ENCODE measurements around the gene EIPR1. TPM values are rescaled to one million over a fixed set of nuclear protein-coding genes. Genes with fewer than 3 reads are reported as not detected.

The EIPR1 gene
- total RNA-seq, 2 donors from 2014 or later, result 18.8 to 39.1 TPM

DNA sequence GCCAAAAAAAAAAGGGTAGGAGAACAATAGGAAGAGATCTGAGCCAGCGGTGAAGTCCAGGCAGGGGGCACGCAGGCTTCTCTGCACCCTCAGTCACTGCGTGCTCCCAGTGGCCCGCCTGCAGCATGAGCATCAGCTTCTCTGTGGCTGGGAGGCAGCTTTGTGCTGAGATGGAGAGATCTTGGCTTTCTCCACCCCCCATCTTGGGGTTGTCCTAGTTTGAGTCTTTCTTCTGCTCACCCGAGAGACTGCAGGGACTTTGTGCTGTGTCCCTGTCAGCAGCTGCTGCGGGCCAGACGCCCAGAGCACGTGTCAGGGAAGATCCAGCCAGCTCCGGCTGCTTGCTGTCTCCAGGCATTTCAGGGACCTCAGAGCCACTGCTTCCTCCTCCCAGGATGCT is 22.2 kb upstream of the EIPR1 start:
- no peaks in the 10 kb centered on the region for H3K4me1 ChIP-seq
- peaks cover 4% of the 10 kb centered on the region for H3K36me3 ChIP-seq
- no peak overlapping the region for H3K4me3 ChIP-seq
- DNase-seq, result no peak
- H3K9me3 ChIP-seq, result no peaks in the 10 kb centered on the region
- no peaks in the 10 kb centered on the region for H3K27me3 ChIP-seq
- intact Hi-C loops (cut with DNase I), result no loop called here
- no peak overlapping the region for H3K9ac ChIP-seq (ENCODE audit: low read depth in 2 of 2, low read length in 2 of 2)
- TF ChIP-seq, protein P1, sequence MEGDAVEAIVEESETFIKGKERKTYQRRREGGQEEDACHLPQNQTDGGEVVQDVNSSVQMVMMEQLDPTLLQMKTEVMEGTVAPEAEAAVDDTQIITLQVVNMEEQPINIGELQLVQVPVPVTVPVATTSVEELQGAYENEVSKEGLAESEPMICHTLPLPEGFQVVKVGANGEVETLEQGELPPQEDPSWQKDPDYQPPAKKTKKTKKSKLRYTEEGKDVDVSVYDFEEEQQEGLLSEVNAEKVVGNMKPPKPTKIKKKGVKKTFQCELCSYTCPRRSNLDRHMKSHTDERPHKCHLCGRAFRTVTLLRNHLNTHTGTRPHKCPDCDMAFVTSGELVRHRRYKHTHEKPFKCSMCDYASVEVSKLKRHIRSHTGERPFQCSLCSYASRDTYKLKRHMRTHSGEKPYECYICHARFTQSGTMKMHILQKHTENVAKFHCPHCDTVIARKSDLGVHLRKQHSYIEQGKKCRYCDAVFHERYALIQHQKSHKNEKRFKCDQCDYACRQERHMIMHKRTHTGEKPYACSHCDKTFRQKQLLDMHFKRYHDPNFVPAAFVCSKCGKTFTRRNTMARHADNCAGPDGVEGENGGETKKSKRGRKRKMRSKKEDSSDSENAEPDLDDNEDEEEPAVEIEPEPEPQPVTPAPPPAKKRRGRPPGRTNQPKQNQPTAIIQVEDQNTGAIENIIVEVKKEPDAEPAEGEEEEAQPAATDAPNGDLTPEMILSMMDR (IDR thresholded peaks at IDR 0.05), result no peak
- H3K27ac ChIP-seq, result no peak overlapping the region

DNA sequence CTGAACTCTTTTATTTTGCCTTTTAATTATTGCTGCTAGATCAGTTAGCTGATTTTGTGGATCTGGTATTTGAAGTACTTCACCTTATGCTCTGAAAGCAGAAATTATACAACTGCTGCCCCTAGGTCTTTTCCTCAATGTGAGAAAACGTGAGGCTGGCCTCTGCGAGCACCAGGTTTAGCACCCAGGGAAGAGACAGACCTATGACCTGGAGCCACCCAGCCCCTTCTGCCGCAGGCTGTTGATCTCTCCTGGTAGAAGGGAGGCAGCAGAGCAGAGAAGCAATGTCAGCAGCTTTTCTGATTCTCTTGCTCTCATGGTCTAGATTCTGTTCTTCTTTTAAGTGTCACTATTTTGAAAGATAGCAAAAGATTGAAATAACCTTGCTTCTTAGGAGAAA is 21.8 kb upstream of the EIPR1 start:
- Histone ChIP-seq H3K9me3 (no peaks in the 10 kb centered on the region), H3K36me3 (peaks cover 4% of the 10 kb centered on the region), H3K4me1 (no peaks in the 10 kb centered on the region), H3K27ac (no peak overlapping the region), H3K4me3 (no peak overlapping the region), H3K27me3 (no peaks in the 10 kb centered on the region), H3K9ac (ENCODE audit: low read depth in 2 of 2, low read length in 2 of 2) (no peak overlapping the region)
- TF ChIP-seq, protein P1 (IDR thresholded peaks at IDR 0.05), result no peak
- intact Hi-C loops (cut with DNase I), result no loop called here
- DNase-seq, result no peak

DNA sequence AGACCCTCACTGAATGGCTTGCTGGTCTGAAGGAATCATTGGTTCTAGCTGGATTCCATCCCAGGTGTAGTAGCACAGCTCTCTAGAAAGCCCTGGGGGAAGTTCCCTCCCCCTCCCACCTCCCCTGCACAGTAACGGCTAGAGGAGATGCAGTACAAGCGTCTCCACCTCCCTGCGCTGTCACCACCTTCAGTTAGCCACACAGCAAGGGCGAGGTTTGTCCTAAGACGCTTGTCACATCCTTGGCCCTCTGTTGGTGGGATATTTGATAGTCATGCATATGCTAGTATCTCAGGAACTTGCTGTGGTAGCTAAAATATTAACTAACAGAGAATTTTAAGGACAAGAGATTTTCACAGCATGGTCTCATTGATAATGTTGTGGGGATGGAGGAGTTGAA is 21.2 kb upstream of the EIPR1 start:
- Histone ChIP-seq H3K27me3 (no peaks in the 10 kb centered on the region), H3K4me1 (no peaks in the 10 kb centered on the region), H3K9ac (ENCODE audit: low read depth in 2 of 2, low read length in 2 of 2) (no peak overlapping the region), H3K9me3 (no peaks in the 10 kb centered on the region), H3K4me3 (no peak overlapping the region), H3K27ac (no peak overlapping the region), H3K36me3 (peaks cover 4% of the 10 kb centered on the region)
- no peak for DNase-seq
- intact Hi-C loops (cut with DNase I), result no loop called here
- TF ChIP-seq, protein P1 (IDR thresholded peaks at IDR 0.05), result no peak

DNA sequence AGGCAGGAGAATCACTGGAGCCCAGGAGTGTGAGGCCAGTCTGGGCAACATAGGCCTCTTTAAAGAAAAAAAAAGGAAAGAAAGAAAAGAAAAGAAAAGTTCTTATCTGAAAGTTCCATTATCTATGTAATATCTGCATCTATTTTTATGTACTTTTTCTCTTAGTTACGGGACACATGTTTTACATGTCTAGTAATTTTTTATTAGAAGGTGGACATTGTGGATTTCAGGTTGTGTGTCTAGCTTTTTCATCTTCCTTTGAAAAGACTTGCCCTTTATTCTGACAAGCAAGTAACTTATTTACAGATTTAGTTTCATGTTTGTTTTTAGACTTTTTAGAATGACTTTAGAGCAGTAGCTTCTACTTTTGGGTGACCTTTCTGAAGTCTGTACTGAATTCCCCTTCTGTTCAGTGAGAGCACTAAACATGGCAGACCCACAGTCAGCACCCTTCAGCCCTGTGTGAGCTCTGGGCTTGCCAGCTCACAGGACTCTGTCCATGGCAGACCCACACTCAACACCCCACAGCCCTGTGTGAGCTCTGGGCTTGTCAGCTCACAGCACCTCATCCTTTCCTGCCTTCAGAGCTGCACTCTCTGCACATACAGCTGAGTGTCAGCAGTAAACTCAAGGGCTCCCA is 19.4 kb upstream of the EIPR1 start:
- Histone ChIP-seq H3K36me3 (peaks cover 4% of the 10 kb centered on the region), H3K9ac (ENCODE audit: low read depth in 2 of 2, low read length in 2 of 2) (no peak overlapping the region), H3K9me3 (no peaks in the 10 kb centered on the region), H3K27me3 (no peaks in the 10 kb centered on the region), H3K27ac (no peak overlapping the region), H3K4me1 (no peaks in the 10 kb centered on the region), H3K4me3 (no peak overlapping the region)
- intact Hi-C loops (cut with DNase I), result no loop called here
- TF ChIP-seq, protein P1 (IDR thresholded peaks at IDR 0.05), result no peak
- DNase-seq, result no peak

DNA sequence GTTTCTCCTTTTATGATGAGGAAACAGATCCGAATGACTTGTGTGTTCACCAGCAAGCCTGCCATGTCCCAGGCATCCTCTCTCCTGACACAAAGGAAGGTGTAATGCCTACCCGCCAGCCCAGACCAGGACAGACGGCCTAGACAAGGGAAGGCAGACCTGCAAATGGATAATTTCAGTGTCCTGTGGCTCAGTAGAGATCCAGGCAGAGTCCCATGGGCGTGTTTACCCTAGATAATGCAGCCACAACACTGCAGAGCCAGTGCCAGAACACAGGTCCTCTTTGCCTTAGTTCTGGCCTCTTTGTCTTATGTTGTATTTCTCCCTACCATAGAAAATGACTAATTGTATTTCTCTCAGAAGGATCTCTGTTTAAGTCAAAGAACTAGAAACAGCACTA is 14.6 kb upstream of the EIPR1 start:
- DNase-seq, result no peak
- Histone ChIP-seq H3K9ac (ENCODE audit: low read depth in 2 of 2, low read length in 2 of 2) (no peak overlapping the region), H3K9me3 (no peaks in the 10 kb centered on the region), H3K36me3 (peaks cover 13% of the 10 kb centered on the region), H3K4me1 (no peaks in the 10 kb centered on the region), H3K4me3 (no peak overlapping the region), H3K27me3 (no peaks in the 10 kb centered on the region), H3K27ac (no peak overlapping the region)
- intact Hi-C loops (cut with DNase I), result no loop called here
- TF ChIP-seq, protein P1 (IDR thresholded peaks at IDR 0.05), result no peak

All from colonic mucosa (tissue), 4 donors.